SKM-1 treated with dmso at 0.1 percent for 144 hours (cell line): ENCODE data around the gene RASGRF2.
"Not testable (repeated sequence)": the region's sequence is repeated elsewhere in the genome, so short reads cannot be mapped to it uniquely, and the experiment has no call there.

Experiments
- DNase-seq: peaks from one replicate; lab custom pipeline; 2025; ENCODE audit not compliant: unreplicated experiment; lab: John Stamatoyannopoulos, UW

The RASGRF2 gene

GRCh38 chr5:81019748-81020147 lies 59.6 kb downstream of the RASGRF2 start:
- no peak for DNase-seq

- no peak for DNase-seq
Measured at GRCh38 chr5:81020478-81021167, 60.5 kb downstream of the RASGRF2 start.

DNA sequence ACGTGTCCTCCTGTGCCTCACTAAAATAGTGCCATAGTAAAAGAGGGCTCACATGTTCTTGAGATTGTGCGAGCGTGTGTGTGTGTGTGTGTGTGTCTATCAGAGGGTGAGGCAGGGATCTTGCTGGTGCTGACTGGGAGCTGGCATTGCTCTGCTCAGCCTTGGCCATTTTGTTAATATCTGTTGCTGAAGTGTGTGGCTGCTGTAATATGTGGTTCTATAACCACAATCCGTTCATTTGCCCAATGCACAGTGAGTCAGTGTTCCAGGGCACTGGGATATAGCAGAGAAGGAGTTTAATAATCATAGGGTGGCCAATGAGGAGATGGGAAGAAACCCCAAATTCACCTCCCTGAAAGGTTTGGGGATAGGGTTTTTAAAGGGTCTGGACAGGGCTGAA lies 61.3 kb downstream of the RASGRF2 start:
- DNase-seq, result no peak

DNA sequence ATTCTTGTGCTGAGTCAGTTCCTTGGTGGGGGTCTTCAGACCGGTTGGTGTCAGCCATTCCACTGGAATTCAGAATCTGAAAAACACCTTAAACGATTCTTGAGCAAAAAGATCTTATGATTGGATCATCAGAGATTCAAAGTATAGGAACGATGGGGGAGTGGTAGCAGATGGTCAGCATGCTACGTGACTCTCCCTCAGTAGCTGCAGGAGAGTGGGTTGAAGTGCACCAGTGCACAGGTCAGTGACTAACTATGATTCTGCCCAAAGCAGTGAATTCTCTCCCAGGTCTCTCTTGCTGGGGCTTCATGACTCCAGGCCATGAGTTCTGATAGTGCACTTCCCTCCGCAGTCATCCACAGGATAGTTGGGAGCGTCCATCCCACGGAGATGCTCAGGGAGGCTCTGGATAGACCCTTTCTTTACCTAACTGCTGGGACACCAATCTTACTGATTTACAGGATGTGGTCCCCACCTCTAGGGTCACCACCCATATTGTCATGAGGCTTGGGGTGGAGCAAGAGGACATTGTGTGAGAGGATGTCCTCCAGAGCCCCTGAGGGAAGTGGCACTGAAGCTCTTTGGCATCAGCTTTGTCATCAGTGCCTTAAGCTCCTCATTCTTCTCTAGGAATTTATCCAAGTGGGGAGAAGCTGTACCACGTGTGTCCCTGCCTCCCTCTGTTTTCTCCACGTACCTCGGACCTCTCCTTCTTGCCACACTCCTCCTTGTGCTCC lies 62.0 kb downstream of the RASGRF2 start:
- DNase-seq, result no peak

GRCh38 chr5:81022688-81023084 lies 62.5 kb downstream of the RASGRF2 start:
- no peak for DNase-seq

- DNase-seq, result no peak
Measured at GRCh38 chr5:81023261-81023970, 63.3 kb downstream of the RASGRF2 start.

- DNase-seq, result no peak
Measured at GRCh38 chr5:81027481-81028058, 67.4 kb downstream of the RASGRF2 start.

DNA sequence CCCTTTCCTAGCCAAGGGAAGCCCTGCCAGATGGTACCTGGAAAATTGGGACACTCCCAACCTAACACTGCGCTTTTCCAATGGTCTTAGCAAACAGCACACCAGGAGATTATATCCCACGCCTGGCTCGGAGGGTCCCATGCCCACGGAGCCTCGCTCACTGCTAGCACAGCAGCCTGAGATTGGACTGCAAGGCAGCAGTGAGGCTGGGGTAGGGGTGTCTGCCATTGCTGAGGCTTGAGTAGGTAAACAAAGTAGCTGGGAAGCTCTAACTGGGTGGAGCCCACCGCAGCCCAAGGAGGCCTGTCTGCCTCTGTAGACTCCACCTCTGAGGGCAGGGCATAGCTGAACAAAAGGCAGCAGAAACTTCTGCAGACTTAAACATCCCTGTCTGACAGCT lies 68.7 kb downstream of the RASGRF2 start:
- DNase-seq, result not testable (repeated sequence)

DNA sequence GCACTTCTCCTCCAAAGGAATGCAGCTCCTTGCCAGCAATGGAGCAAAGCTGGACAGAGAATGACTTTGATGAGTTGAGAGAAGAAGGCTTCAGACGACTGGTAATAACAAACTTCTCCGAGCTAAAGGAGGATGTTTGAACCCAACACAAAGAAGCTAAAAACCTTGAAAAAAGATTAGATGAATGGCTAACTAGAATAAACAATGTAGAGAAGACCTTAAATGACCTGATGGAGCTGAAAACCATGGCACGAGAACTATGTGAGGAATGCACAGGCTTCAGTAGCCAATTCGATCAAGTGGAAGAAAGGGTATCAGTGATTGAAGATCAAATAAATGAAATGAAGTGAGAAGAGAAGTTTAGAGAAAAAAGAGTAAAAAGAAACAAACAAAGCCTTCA lies 69.6 kb downstream of the RASGRF2 start:
- not testable (repeated sequence) for DNase-seq

DNA sequence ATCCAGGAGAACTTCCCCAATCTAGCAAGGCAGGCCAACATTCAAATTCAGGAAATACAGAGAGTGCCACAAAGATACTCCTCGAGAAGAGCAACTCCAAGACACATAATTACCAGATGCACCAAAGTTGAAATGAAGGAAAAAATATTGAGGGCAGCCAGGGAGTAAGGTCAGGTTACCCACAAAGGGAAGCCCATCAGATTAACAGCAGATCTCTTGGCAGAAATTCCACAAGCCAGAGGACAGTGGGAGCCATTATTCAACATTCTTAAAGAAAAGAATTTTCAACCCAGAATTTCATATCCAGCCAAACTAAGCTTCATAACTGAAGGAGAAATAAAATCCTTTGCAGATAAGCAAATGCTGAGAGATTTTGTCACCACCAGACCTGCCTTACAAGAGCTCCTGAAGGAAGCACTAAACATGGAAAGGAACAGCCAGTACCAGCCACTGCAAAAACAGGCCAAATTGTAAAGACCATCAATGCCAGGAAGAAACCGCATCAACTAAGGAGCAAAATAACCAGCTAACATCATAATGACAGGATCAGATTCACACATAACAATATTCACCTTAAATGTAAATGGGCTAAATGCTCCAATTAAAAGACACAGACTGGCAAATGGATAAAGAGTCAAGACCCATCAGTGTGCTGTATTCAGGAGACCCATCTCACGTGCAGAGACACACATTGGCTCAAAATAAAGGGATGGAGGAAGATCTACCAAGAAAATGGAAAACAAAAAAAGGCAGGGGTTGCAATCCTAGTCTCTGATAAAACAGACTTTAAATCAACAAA lies 70.3 kb downstream of the RASGRF2 start:
- DNase-seq, result not testable (repeated sequence)

- DNase-seq, result no peak
Measured at GRCh38 chr5:81035522-81035921, 75.4 kb downstream of the RASGRF2 start.

GRCh38 chr5:81038495-81038894 lies 78.3 kb downstream of the RASGRF2 start:
- DNase-seq, result no peak

DNA sequence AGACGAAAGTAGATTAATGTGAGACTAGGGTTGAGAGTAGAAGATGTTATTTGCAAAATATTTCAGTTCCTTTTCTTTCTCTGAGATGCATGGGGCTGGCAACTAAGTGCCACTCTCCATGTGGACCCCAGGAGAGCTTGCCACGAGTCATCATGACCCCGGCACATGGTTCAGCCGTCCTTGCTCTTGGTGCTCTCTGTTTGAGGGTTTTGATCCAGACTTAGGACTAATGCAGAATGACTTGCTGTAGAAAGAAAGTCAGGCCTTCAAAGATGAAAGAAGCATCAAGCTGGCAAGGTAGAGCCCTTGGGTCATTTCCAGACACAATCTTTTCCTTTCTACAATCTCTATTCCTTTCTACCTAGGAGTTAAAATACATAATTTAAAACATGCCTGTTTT lies 84.7 kb downstream of the RASGRF2 start:
- no peak for DNase-seq

GRCh38 chr5:81045389-81045807 lies 85.2 kb downstream of the RASGRF2 start:
- DNase-seq, result no peak

DNA sequence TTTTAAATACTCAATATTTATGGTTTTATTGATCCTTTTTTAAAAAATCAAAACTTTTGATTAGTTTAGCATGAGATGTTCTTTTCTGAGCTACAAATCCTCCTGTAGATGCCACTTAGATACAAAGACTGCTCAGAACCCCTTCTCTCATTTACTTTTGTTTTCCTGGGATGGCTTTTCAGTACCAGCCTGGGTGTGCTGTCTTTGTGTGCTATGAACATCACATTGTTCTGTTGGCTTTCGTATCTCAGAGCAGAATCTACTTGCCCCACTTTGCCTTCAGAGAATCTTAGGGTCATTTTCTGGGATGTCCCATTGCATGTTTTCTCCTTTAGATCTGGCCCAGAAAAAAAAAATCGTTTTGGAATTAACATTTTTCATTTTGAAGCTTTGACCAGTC lies 85.9 kb downstream of the RASGRF2 start:
- no peak for DNase-seq

GRCh38 chr5:81052325-81052724 lies 92.2 kb downstream of the RASGRF2 start:
- DNase-seq, result no peak

- DNase-seq, result not testable (repeated sequence)
Measured at GRCh38 chr5:81053282-81053681, 93.1 kb downstream of the RASGRF2 start.

DNA sequence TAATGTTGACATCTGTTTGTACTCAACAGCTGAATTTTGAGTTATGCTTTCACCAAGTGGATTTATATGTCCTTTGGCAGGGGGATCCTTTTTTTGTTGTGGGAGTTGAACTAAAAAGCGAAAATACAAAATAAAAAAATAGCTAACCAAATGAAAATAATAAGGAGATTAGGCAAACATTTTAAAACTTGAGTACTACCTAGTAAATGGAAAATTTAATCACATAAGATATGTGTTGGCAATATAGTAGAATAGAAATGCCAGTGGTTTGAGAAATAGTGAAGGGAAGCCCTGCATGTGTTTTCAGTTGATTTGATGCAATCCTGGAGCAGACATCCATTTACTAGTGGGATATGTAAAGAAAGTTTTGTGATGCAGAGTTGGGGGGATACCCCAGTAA lies 98.0 kb downstream of the RASGRF2 start:
- DNase-seq, result no peak

- DNase-seq, result no peak
Measured at GRCh38 chr5:81065492-81065891, 105.3 kb downstream of the RASGRF2 start.

DNA sequence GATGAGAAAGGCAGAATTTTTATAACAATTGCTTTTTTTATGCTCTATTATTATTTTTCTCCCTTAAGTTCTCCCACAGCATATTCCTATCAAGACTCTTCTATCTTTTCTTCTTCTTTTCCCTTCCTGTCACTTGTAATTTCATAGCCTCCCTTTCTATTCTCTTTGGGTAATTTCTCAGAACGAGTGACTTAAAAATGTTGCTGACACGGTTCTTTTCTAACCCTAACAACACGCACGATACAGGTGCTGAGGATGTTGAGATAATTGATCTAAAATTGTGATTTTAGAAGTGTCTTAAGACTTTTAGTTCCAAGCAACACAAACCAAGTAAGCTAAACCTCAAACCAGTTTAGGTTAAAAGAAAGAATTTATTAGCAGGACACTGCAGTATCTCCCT lies 105.9 kb downstream of the RASGRF2 start:
- no peak for DNase-seq

DNA sequence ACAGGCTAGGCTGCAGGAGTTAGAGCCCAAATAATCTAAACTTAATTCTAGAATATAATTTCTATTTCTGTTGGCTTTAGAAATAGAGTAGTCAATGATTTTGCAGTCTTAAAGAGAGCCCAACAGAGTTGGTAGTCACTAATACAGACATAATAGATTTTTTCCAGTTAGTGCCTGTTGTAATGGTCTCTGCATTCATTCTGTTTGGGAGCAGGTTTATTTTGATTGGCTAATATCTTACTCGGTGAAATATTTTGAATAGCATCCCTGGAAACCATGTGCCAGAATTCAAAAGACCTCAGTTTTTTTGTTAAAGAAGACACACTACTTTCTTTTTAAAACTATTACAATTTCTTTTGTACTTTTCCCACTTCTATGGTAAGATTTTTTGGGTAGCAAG lies 107.2 kb downstream of the RASGRF2 start:
- DNase-seq, result no peak
